KMS-11 (cell line): ENCODE data around the gene BLTP3B.

Source experiments
- H2AFZ ChIP-seq: fragments of 200-600 bp; sonication (generic); 2 replicates; pipeline ENCODE4 v1.6.1; 2016; ENCODE audit warnings: antibody characterized with exemption, mixed run types, low read depth
- H3K27ac ChIP-seq: fragments of 200-600 bp; sonication (generic); 2 replicates; pipeline ENCODE4 v1.6.1; 2016; ENCODE audit warnings: mild to moderate bottlenecking, mixed run types
- H3K27me3 ChIP-seq: fragments of 200-600 bp; sonication (generic); 2 replicates; pipeline ENCODE4 v1.6.1; 2017; ENCODE audit warnings: mild to moderate bottlenecking, low read depth, mixed run types, moderate library complexity; ENCODE audit not compliant: insufficient read depth
- H3K36me3 ChIP-seq: fragments of 200-600 bp; sonication (generic); 2 replicates; pipeline ENCODE4 v1.6.1; 2017; ENCODE audit warnings: mild to moderate bottlenecking, mixed run types; ENCODE audit not compliant: insufficient read depth
- H3K4me1 ChIP-seq: fragments of 200-600 bp; sonication (generic); 2 replicates; pipeline ENCODE4 v1.6.1; 2016; ENCODE audit warnings: mild to moderate bottlenecking, low read depth, mixed run types; ENCODE audit not compliant: poor library complexity, severe bottlenecking
- H3K4me2 ChIP-seq: fragments of 200-600 bp; sonication (generic); 2 replicates; pipeline ENCODE4 v1.7.0; 2016; ENCODE audit warnings: mild to moderate bottlenecking, mixed run types
- H3K4me3 ChIP-seq: fragments of 200-600 bp; sonication (generic); IDR thresholded peaks from 2 replicates; pipeline ENCODE4 v1.6.1; 2017; ENCODE audit warnings: low read depth, low read length, mixed read lengths; ENCODE audit not compliant: insufficient read depth
- H3K79me2 ChIP-seq: fragments of 200-600 bp; sonication (generic); 2 replicates; pipeline ENCODE4 v1.6.1; 2016; ENCODE audit warnings: low read depth, mixed run types; ENCODE audit not compliant: insufficient read depth
- H3K9ac ChIP-seq: fragments of 200-600 bp; sonication (generic); 2 replicates; pipeline ENCODE4 v1.6.1; 2016; ENCODE audit warnings: mild to moderate bottlenecking, mixed run types
- H4K20me1 ChIP-seq: fragments of 200-600 bp; sonication (generic); 2 replicates; pipeline ENCODE4 v1.6.1; 2016; ENCODE audit warnings: mild to moderate bottlenecking, mixed run types; ENCODE audit not compliant: insufficient read depth
- TF ChIP-seq, protein P1 (sequence below): fragments of 200-600 bp; sonication (generic); conservative IDR thresholded peaks from 2 replicates; pipeline ENCODE4 v1.6.1; 2017; ENCODE audit warnings: low read depth, mild to moderate bottlenecking, antibody characterized with exemption, low read length, moderate library complexity, mixed read lengths

The BLTP3B gene

DNA sequence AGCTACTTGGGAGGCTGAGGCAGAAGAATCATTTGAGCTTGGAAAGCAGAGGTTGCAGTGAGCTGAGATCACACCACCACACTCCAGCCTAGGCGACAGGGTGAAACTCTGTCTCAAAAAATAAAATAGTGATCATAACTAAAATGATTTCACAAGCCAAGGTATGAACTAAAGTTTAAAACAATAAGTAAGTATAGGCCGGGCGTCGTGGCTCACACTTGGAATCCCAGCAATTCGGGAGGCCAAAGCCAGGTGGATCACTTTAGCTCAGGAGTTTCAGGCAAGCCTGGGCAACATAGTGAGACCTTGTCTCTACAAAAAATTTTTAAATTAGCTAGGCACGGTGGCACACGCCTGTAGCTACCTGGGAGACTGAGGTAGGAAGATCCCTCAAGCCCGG, 27.4 kb downstream of the BLTP3B start:
- Histone ChIP-seq H3K79me2 (peaks cover 21% of the 10 kb centered on the region; the same call in 1 of the 2 replicates), H3K4me2 (no peak overlapping the region)

DNA sequence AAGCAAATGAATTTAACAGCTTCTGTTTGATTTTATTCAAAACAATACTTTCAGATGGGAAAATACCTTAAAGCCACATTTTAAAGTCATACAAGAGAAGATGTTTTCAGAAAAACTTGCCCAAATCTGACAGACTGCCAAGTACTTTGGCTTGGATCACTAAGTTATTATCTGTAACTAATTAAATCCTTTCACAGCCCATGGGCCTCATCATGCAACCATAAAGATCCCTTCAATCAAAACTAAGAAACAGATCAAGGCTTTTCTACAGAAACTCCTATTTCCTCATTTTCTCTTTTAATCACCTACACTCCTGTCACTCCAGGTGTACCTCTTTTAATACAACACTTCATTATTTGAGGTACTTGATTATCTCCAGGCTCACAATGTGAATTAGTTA, 28.1 kb downstream of the BLTP3B start:
- peaks cover 21% of the 10 kb centered on the region; the same call in 1 of the 2 replicates for H3K79me2 ChIP-seq
- H3K9ac ChIP-seq, result no peak overlapping the region
- H3K36me3 ChIP-seq, result no peaks in the 10 kb centered on the region
- no peak overlapping the region for H3K4me2 ChIP-seq
- no peak overlapping the region for H3K4me3 ChIP-seq
- no peaks in the 10 kb centered on the region for H4K20me1 ChIP-seq
- no peaks in the 10 kb centered on the region for H3K4me1 ChIP-seq
- H2AFZ ChIP-seq, result no peak overlapping the region
- TF ChIP-seq, protein P1, sequence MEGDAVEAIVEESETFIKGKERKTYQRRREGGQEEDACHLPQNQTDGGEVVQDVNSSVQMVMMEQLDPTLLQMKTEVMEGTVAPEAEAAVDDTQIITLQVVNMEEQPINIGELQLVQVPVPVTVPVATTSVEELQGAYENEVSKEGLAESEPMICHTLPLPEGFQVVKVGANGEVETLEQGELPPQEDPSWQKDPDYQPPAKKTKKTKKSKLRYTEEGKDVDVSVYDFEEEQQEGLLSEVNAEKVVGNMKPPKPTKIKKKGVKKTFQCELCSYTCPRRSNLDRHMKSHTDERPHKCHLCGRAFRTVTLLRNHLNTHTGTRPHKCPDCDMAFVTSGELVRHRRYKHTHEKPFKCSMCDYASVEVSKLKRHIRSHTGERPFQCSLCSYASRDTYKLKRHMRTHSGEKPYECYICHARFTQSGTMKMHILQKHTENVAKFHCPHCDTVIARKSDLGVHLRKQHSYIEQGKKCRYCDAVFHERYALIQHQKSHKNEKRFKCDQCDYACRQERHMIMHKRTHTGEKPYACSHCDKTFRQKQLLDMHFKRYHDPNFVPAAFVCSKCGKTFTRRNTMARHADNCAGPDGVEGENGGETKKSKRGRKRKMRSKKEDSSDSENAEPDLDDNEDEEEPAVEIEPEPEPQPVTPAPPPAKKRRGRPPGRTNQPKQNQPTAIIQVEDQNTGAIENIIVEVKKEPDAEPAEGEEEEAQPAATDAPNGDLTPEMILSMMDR, result no peak
- no peaks in the 10 kb centered on the region for H3K27me3 ChIP-seq
- no peak overlapping the region for H3K27ac ChIP-seq

More for the DNA sequence above, 27.4 kb downstream of the BLTP3B start:
- TF ChIP-seq, protein P1, result no peak
- Histone ChIP-seq H3K4me3 (no peak overlapping the region), H4K20me1 (no peaks in the 10 kb centered on the region), H3K9ac (no peak overlapping the region), H3K27ac (no peak overlapping the region), H3K27me3 (no peaks in the 10 kb centered on the region), H3K36me3 (no peaks in the 10 kb centered on the region), H2AFZ (no peak overlapping the region), H3K4me1 (no peaks in the 10 kb centered on the region)

DNA sequence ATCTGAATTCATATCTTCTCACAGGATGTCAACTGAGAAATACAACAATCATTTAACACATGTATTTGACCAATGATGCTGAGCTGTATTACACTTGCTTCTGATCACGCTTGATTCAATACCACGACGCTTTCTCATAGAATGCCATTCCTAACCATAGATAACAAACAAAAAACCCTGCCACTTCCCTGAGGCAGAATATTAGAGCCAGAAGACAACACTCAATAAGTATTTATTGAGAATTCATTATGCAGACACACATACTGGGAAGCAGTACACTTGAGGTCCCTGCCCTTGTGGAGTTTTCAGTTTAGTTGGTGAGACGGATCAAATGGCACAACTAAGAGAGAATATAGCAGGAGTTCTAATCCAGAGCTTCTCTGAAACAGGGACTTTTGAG, 32.4 kb downstream of the BLTP3B start:
- H3K79me2 ChIP-seq, result peaks cover 10% of the 10 kb centered on the region; the same call in 1 of the 2 replicates
- no peak overlapping the region for H3K9ac ChIP-seq
- H2AFZ ChIP-seq, result no peak overlapping the region
- TF ChIP-seq, protein P1, result no peak
- H3K4me3 ChIP-seq, result no peak overlapping the region
- H3K4me2 ChIP-seq, result no peak overlapping the region
- no peaks in the 10 kb centered on the region for H4K20me1 ChIP-seq
- no peaks in the 10 kb centered on the region for H3K27me3 ChIP-seq
- no peaks in the 10 kb centered on the region for H3K4me1 ChIP-seq
- H3K36me3 ChIP-seq, result no peaks in the 10 kb centered on the region
- H3K27ac ChIP-seq, result no peak overlapping the region

GRCh38 chr12:100106861-100107260, 35.8 kb downstream of the BLTP3B start:
- no peak overlapping the region for H3K27ac ChIP-seq
- H3K4me1 ChIP-seq, result no peaks in the 10 kb centered on the region
- H3K9ac ChIP-seq, result no peak overlapping the region
- no peak overlapping the region for H3K4me3 ChIP-seq
- no peaks in the 10 kb centered on the region for H3K36me3 ChIP-seq
- no peaks in the 10 kb centered on the region for H4K20me1 ChIP-seq
- 0 out of 2 replicates have a peak, but pooled peaks cover 10% of the 10 kb centered on the region for H3K79me2 ChIP-seq
- no peak overlapping the region for H2AFZ ChIP-seq
- TF ChIP-seq, protein P1, result no peak
- no peak overlapping the region for H3K4me2 ChIP-seq
- H3K27me3 ChIP-seq, result no peaks in the 10 kb centered on the region
